ENCODE results near the gene PIK3CA.
"Not testable (repeated sequence)": the region's sequence is repeated elsewhere in the genome, so short reads cannot be mapped to it uniquely, and the experiment has no call there.

Gene PIK3CA

DNA sequence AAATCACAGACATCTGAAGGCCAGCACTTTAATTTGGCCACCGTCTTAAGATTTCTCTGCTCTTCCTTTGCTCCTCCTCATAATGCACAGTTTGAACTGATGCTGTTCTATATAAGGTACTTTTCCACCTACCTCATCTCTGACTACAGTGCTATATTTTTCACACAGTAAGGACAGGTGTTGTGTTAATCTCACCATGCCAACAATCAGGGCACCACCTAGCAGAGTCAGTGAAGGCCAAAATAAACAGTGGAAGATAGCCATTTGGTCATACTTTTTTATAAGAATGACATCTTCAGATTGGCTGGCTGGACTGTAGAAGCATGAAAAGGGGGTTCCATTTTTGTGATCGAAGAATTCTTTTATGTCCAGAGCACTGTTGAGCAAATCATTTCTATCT, 94.7 kb downstream of the PIK3CA start:
- not testable (repeated sequence) for H3K9me3 ChIP-seq (ENCODE audit: control insufficient read depth, low read length); H3K36me3 ChIP-seq (ENCODE audit: control insufficient read depth, insufficient read depth, low read length, severe bottlenecking); DNase-seq (ENCODE audit: low read depth); H3K4me3 ChIP-seq (ENCODE audit: low read length); H3K9ac ChIP-seq (ENCODE audit: low read length); H3K4me1 ChIP-seq (ENCODE audit: control insufficient read depth, insufficient read depth, low read length); H3K27me3 ChIP-seq (replicated peaks; ENCODE audit: control insufficient read depth, insufficient read depth, low read length)

DNA sequence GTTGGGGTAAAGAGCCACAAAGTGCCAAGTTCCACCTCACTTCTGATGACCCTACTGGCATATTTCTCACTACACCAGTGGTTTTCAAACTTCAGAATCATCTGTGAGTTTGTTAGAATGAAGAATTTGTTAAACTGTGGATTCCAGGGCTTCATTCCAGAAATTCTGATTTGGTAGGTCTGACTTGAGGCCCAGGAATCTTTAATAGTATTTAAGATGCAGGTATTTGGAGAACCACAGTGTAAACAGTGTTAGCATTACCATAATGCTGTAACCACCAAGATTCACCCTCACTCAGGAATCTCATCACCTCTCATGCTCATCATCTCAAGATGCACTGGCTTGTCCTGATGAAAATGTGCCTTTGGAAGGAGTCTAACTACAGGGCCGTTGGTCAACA, 96.7 kb downstream of the PIK3CA start:
- peaks cover 9% of the 10 kb centered on the region for H3K36me3 ChIP-seq (ENCODE audit: control insufficient read depth, insufficient read depth, low read length, severe bottlenecking)
- H3K4me3 ChIP-seq (ENCODE audit: low read length), result no peak overlapping the region
- no peak for DNase-seq (ENCODE audit: low read depth)
- no peaks in the 10 kb centered on the region for H3K9me3 ChIP-seq (ENCODE audit: control insufficient read depth, low read length)
- H3K4me1 ChIP-seq (ENCODE audit: control insufficient read depth, insufficient read depth, low read length), result no peaks in the 10 kb centered on the region
- H3K9ac ChIP-seq (ENCODE audit: low read length), result no peak overlapping the region
- H3K27me3 ChIP-seq (replicated peaks; ENCODE audit: control insufficient read depth, insufficient read depth, low read length), result no peaks in the 10 kb centered on the region

DNA sequence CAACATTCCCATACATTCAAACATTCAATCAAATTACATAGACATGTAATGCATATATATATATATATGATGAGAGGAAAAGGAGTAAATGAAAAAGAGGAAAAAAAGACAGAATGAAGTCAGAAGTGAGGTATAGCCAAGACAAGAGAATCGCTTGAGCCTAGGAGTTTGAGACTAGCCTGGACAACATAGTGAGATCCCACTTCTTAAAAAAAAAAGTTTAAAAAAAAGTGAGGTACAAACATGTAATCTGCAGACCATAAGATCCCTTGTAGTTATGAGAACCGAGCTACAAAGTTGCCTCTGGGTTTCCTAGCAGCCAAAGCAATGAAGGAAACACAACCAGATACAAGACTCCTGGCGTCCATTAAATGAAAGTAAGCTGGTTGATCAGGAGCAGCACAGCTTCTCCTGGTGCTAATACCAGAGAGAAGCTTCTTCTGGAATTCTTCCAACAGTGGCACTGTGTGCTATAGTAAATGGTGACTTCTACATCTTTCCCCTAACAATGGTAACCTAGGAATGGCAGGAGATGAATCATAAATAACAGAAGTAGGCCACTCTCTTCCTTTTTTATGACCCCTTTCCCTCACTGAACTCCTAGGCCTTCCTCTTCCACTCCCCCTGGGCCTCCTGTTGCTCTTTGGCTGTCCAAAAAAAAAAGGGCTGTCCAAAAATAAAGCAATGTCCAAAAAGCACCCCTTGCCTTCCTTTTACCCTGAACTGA, 99.3 kb downstream of the PIK3CA start:
- DNase-seq (ENCODE audit: low read depth), result no peak
- Histone ChIP-seq H3K9ac (ENCODE audit: low read length) (no peak overlapping the region), H3K4me3 (ENCODE audit: low read length) (no peak overlapping the region), H3K36me3 (ENCODE audit: control insufficient read depth, insufficient read depth, low read length, severe bottlenecking) (peaks cover 24% of the 10 kb centered on the region), H3K4me1 (ENCODE audit: control insufficient read depth, insufficient read depth, low read length) (no peaks in the 10 kb centered on the region), H3K9me3 (ENCODE audit: control insufficient read depth, low read length) (no peaks in the 10 kb centered on the region), H3K27me3 (replicated peaks; ENCODE audit: control insufficient read depth, insufficient read depth, low read length) (no peaks in the 10 kb centered on the region)

DNA sequence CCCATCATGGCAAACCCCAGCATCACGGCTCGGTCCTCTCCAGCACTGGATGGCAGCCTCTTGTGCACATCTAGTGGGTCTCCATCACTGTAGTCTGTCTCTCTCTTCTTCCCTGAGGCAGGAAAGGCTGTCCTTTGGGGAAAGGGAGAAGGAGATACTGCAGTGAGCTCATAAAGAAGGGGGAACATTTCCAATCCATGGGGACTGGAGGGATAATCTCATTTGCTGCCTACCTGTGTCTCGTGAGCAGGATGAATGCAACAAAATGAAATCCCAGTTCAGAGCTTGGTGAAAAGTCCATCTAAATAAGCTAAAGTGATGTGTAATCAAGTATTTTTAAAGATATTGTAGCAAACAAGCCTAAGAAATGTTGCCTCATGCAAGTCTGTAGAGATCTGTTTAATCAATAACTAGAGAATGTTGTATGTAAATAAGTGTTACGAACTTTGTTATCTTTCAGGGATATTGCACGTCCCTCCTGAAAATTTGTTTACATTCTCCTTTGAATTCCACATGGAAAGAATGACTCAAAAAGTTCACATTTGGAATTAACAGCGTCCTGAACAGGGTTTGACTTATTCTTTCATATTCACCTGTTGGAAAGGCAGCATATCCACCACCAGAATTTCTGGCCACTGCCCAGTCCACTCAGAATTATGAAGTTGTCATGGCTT, 102.8 kb downstream of the PIK3CA start, which contains the start of gene KCNMB3:
KCNMB3 (minus strand) TSS at position 312 of the 674 bp plus-strand sequence; CDS start at position 188, 124 bp downstream.
- DNase-seq (ENCODE audit: low read depth), result no peak
- Histone ChIP-seq H3K36me3 (ENCODE audit: control insufficient read depth, insufficient read depth, low read length, severe bottlenecking) (peaks cover 16% of the 10 kb centered on the region), H3K4me1 (ENCODE audit: control insufficient read depth, insufficient read depth, low read length) (no peaks in the 10 kb centered on the region), H3K9ac (ENCODE audit: low read length) (no peak within 1 kb of the TSS), H3K4me3 (ENCODE audit: low read length) (no peak within 1 kb of the TSS), H3K27me3 (replicated peaks; ENCODE audit: control insufficient read depth, insufficient read depth, low read length) (no peaks in the 10 kb centered on the region), H3K9me3 (ENCODE audit: control insufficient read depth, low read length) (no peaks in the 10 kb centered on the region)

DNA sequence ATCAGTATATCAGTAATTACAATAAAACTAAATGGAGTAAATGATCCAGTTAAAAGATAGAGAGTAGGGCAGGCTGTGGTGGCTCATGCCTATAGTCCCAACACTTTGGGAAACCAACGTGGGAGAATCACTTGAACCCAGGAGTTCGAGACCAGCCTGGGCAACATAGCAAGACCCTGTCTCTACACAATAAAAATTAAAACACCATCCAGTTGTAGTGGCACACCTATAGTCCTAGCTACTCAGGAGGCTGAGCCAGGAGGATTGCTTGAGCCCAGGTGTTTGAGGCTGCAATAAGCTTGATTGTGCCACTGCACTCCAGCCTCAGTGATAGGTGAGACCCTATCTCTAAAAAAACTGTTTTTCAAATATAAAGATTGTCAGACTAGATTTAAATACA, 108.7 kb downstream of the PIK3CA start:
- Histone ChIP-seq H3K4me1 (ENCODE audit: control insufficient read depth, insufficient read depth, low read length) (no peaks in the 10 kb centered on the region), H3K9me3 (ENCODE audit: control insufficient read depth, low read length) (no peaks in the 10 kb centered on the region), H3K27me3 (replicated peaks; ENCODE audit: control insufficient read depth, insufficient read depth, low read length) (no peaks in the 10 kb centered on the region), H3K36me3 (ENCODE audit: control insufficient read depth, insufficient read depth, low read length, severe bottlenecking) (no peaks in the 10 kb centered on the region), H3K4me3 (ENCODE audit: low read length) (no peak overlapping the region), H3K9ac (ENCODE audit: low read length) (no peak overlapping the region)
- no peak for DNase-seq (ENCODE audit: low read depth)

DNA sequence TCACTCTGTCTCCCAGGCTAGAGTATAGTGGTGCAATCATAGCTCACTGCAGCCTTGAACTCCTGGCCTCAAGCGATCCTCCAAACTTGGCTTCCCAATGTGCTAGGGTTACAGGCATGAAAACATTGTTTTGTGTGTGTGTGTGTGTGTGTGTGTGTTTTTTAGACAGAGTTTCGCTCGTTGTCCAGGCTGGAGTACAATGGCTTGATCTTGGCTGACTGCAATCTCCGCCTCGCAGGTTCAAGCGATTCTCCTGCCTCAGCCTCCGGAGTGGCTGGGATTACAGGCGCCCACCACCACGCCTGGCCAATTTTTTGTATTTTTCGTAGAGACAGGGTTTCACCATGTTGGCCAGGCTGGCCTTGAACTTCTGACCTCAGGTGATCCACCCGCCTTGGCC, 109.6 kb downstream of the PIK3CA start:
- H3K4me1 ChIP-seq (ENCODE audit: control insufficient read depth, insufficient read depth, low read length); H3K9ac ChIP-seq (ENCODE audit: low read length); H3K9me3 ChIP-seq (ENCODE audit: control insufficient read depth, low read length); H3K36me3 ChIP-seq (ENCODE audit: control insufficient read depth, insufficient read depth, low read length, severe bottlenecking); DNase-seq (ENCODE audit: low read depth); H3K27me3 ChIP-seq (replicated peaks; ENCODE audit: control insufficient read depth, insufficient read depth, low read length): not testable (repeated sequence)
- peak overlapping the region; percentile 37 for H3K4me3 ChIP-seq (ENCODE audit: low read length)

DNA sequence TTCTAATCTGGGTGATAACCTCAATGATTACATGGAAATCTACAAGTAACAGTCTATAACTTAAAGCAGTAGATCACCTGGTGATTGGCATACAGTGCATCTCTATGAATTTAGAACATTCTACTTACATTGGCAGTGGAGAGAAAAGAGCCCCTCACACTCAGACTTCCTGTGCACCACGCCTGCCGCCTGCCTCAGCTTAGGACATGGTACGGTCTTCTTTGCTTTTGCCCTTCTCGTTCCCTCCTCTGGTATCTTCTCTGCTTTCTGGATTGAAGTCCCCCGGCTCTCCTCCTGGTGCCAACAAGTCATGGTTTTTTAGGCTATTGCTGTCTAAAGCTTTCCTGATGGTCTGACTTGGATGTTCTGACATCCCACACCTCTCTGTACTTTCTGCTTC, 110.7 kb downstream of the PIK3CA start:
- H3K9me3 ChIP-seq (ENCODE audit: control insufficient read depth, low read length), result no peaks in the 10 kb centered on the region
- no peak overlapping the region for H3K9ac ChIP-seq (ENCODE audit: low read length)
- H3K27me3 ChIP-seq (replicated peaks; ENCODE audit: control insufficient read depth, insufficient read depth, low read length), result no peaks in the 10 kb centered on the region
- no peaks in the 10 kb centered on the region for H3K36me3 ChIP-seq (ENCODE audit: control insufficient read depth, insufficient read depth, low read length, severe bottlenecking)
- no peak overlapping the region for H3K4me3 ChIP-seq (ENCODE audit: low read length)
- H3K4me1 ChIP-seq (ENCODE audit: control insufficient read depth, insufficient read depth, low read length), result no peaks in the 10 kb centered on the region
- no peak for DNase-seq (ENCODE audit: low read depth)

DNA sequence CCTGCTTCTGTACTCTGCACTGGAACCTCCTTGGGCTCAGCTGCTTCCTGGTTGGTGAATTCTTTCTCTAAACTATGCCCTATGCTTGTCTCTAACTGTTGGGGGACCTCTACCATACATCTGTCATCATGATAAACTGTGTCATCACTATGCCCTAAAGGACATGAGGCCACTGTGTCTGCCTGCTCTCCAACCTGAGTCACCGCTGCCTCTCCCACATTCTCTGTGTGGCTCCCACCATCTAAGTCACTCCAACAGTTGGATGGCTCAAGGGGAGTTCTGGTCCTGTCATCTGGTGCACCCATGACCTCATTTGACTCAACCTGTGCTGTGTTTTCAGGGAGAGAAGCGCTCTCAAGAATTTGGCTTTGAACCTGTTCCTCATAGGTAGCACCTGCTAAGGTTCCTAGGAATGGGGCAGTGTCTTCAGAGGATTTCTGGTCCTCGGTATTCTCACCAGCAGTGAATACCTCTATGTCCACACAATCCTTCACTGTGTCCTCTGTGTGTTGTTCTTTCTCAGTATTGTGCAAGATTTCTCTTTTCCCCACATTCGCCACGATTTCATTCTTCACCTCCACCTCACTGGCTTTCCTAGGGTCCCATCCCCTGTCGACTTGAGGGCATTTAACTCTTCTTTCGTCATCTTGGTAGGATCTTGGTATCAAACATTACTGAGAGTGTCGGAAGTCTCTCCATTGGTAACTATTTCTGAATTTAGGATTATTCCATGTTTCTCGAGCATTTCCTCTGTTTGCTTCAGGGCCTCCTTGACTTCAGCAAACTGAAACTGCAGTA, 112.0 kb downstream of the PIK3CA start:
- H3K27me3 ChIP-seq (replicated peaks; ENCODE audit: control insufficient read depth, insufficient read depth, low read length); H3K9me3 ChIP-seq (ENCODE audit: control insufficient read depth, low read length); H3K4me1 ChIP-seq (ENCODE audit: control insufficient read depth, insufficient read depth, low read length); H3K9ac ChIP-seq (ENCODE audit: low read length); H3K36me3 ChIP-seq (ENCODE audit: control insufficient read depth, insufficient read depth, low read length, severe bottlenecking); DNase-seq (ENCODE audit: low read depth): not testable (repeated sequence)
- H3K4me3 ChIP-seq (ENCODE audit: low read length), result peak overlapping the region; percentile 87

DNA sequence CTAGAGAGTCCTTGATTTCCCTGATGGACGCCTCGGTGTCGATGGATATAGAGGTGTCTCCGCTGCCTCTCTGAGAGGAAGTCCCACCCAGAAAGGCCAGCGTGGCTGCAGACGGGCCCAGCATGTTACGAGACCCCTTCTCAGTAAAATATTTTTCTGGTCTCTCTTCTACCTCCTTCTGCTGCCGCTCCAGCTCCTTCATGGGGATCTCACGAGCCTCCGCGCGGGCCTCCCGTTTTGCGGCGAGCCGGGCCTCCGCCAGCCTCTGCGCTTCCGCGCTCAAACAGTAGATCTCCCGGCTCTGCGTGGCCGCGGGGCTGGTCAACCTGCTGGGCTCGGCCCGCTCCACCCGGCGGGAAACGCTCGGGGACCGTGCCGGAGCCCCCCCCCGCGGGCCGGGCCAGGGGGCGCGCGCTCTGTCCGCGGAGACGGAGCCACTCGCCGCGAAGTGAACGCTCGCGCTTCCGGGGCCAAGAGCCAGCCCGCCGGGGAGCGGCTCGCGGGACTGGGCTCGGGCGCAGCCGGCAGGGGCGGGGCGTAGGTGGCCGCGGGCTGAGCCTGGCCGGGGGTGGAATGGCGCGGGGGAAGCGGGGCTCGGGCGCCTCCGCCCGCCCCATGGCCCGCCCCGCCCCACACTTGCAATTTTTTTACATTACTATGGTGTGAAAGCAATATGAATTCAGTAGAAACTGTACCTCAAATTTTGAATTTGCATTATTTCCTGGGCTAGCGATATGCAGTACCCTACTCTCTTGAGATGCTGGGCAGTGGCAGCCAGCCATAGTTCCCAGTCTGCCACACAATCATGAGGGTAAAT, 113.0 kb downstream of the PIK3CA start:
- Histone ChIP-seq H3K4me1 (ENCODE audit: control insufficient read depth, insufficient read depth, low read length) (no peaks in the 10 kb centered on the region), H3K4me3 (ENCODE audit: low read length) (peak overlapping the region; percentile 87), H3K9me3 (ENCODE audit: control insufficient read depth, low read length) (no peaks in the 10 kb centered on the region), H3K27me3 (replicated peaks; ENCODE audit: control insufficient read depth, insufficient read depth, low read length) (peaks cover 6% of the 10 kb centered on the region), H3K9ac (ENCODE audit: low read length) (peak overlapping the region; percentile 87), H3K36me3 (ENCODE audit: control insufficient read depth, insufficient read depth, low read length, severe bottlenecking) (no peaks in the 10 kb centered on the region)
- peak; percentile 90 for DNase-seq (ENCODE audit: low read depth)

DNA sequence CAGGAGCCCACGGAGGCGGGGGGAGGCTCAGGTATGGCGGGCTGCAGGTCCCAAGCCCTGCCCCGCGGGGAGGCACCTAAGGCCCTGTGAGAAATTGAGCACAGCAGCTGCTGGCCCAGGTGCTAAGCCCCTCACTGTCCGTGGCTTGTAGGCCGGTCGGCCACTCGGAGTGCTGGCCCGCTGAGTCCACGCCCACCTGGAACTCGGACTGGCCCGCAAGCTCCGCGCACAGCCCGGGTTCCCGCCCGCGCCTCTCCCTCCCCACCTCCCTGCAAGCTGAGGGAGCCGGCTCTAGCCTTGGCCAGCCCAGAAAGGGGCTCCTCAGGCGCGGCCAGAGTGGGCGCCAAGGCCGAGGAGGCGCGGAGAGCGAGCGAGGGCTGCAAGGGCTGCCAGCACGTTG, 115.0 kb downstream of the PIK3CA start:
- Histone ChIP-seq H3K4me3 (ENCODE audit: low read length) (no peak overlapping the region), H3K36me3 (ENCODE audit: control insufficient read depth, insufficient read depth, low read length, severe bottlenecking) (no peaks in the 10 kb centered on the region), H3K9ac (ENCODE audit: low read length) (no peak overlapping the region), H3K27me3 (replicated peaks; ENCODE audit: control insufficient read depth, insufficient read depth, low read length) (peaks cover 11% of the 10 kb centered on the region), H3K4me1 (ENCODE audit: control insufficient read depth, insufficient read depth, low read length) (no peaks in the 10 kb centered on the region), H3K9me3 (ENCODE audit: control insufficient read depth, low read length) (no peaks in the 10 kb centered on the region)
- DNase-seq (ENCODE audit: low read depth), result no peak

DNA sequence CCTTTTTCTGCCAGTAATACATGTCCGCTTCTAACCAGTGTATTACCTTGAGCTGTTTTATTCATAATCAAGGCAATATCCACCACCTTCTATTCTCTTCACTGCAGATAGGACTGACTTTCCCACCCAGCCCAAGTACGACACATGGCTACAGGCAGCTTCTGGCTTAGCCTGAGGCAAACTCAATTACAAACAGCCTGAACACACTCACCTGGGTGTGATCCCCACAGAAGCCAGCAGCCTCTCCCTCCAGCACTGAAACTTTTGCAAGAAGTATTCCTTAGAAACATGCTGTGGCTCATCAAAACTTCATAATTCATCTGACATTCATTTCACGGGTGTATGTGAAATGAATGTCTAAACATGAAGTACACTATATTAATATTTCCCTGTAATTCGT, 116.3 kb downstream of the PIK3CA start:
- Histone ChIP-seq H3K36me3 (ENCODE audit: control insufficient read depth, insufficient read depth, low read length, severe bottlenecking) (no peaks in the 10 kb centered on the region), H3K9me3 (ENCODE audit: control insufficient read depth, low read length) (no peaks in the 10 kb centered on the region), H3K4me1 (ENCODE audit: control insufficient read depth, insufficient read depth, low read length) (no peaks in the 10 kb centered on the region), H3K9ac (ENCODE audit: low read length) (no peak overlapping the region), H3K4me3 (ENCODE audit: low read length) (no peak overlapping the region), H3K27me3 (replicated peaks; ENCODE audit: control insufficient read depth, insufficient read depth, low read length) (peaks cover 19% of the 10 kb centered on the region)
- DNase-seq (ENCODE audit: low read depth), result no peak
